Measurements from ENCODE around the gene IPO9. TPM values are rescaled to one million over a fixed set of nuclear protein-coding genes. Genes with fewer than 3 reads are reported as not detected.

IPO9 gene
- total and polyA plus RNA-seq, 2 of the 4 experiments (the other 2 are of a cell fraction), result 14.0 to 23.4 TPM

- H2AK5ac ChIP-seq (ENCODE audit: low read depth, low read length), result peak overlapping the region; percentile 15; the same call in 1 of the 2 replicates
- POLR2A ChIA-PET (ENCODE audit: unreplicated experiment), result no interaction called here
- TF ChIP-seq SMC3 (IDR thresholded peaks at IDR 0.05; ENCODE audit: low read depth, low read length) (no peak), USF2 (IDR thresholded peaks at IDR 0.05; ENCODE audit: low read depth, low read length) (no peak), RAD21 (IDR thresholded peaks at IDR 0.05; ENCODE audit: low read length) (no peak), FOS (IDR thresholded peaks at IDR 0.05; ENCODE audit: low read depth, low read length) (0 out of 2 replicates have a peak, but pooled peaks have one; percentile 14), RCOR1 (IDR thresholded peaks at IDR 0.05; ENCODE audit: insufficient replicate concordance, low read length) (no peak), NFE2L2 (IDR thresholded peaks at IDR 0.05; ENCODE audit: low read depth, low read length) (peak; percentile 55; the same call in 1 of the 2 replicates)
- H3K18ac ChIP-seq (ENCODE audit: low read depth, low read length), result no peak overlapping the region
- CTCF ChIA-PET, result interaction anchor here (0.6 kb wide), 1 partner anchor 10 kb away, joined by 4 read pairs; no protein-coding TSS in a partner anchor
- ATAC-seq (ENCODE audit: low read depth) (peak; percentile 10), DNase-seq (peak; percentile 56)
- no peaks in the 10 kb centered on the region; the same call in 1 of the 2 replicates for H4K20me1 ChIP-seq (ENCODE audit: insufficient read depth, low read length)
- dilution Hi-C loops (cut with HindIII; ENCODE audit: low sequenced_read_pairs, unreplicated experiment) (no loop called here), in situ Hi-C loops (cut with MboI; ENCODE audit: low sequenced_read_pairs) (no loop called here), intact Hi-C loops (cut with micrococcal nuclease) (loop anchor here (10.0 kb wide), 1 partner anchor 229 kb away; no protein-coding TSS in a partner anchor)
- WGBS, 2 experiments (ENCODE audit: extremely low coverage in 2 of 2, insufficient read length in 1 of 2), result no CpG with 5 or more reads among the region's 6 CpGs
- no peak overlapping the region for H2AFZ ChIP-seq (replicated peaks; ENCODE audit: low read length, poor library complexity)
- 0 out of 2 replicates have a peak overlapping the region, but pooled peaks have one; percentile 2 for H2BK20ac ChIP-seq (ENCODE audit: low read depth, low read length)
- H2BK120ac ChIP-seq (ENCODE audit: low read depth, low read length), result no peak overlapping the region
- BruUV-seq (replicated peaks), result no TSS peak
- no peaks in the 10 kb centered on the region for H3K9me3 ChIP-seq (ENCODE audit: control insufficient read depth, insufficient read depth, low read length)
- peaks cover 34% of the 10 kb centered on the region for H3K9me1 ChIP-seq (ENCODE audit: insufficient read depth, low read length)
- no peak overlapping the region for H3K23ac ChIP-seq (ENCODE audit: low read depth, low read length)
- H3K56ac ChIP-seq (ENCODE audit: extremely low read depth, insufficient read depth, low read length), result no peak overlapping the region
- no peak overlapping the region for H3K9ac ChIP-seq (ENCODE audit: low read depth, low read length)
- H2AK9ac ChIP-seq (replicated peaks; ENCODE audit: low read depth, low read length, poor library complexity), result peak overlapping the region; percentile 75
- H2BK5ac ChIP-seq (ENCODE audit: low read depth, low read length, poor library complexity, severe bottlenecking), result no peak overlapping the region
- H4K91ac ChIP-seq (ENCODE audit: insufficient read depth, low read depth, low read length), result no peak overlapping the region; the same call in 1 of the 2 replicates
- H3K27ac ChIP-seq (ENCODE audit: insufficient read depth, low read length), result no peak overlapping the region
- no peak overlapping the region; the same call in 1 of the 2 replicates for H4K5ac ChIP-seq (ENCODE audit: low read depth, low read length)
- peaks cover 3 to 19% of the 10 kb centered on the region in 2 experiments; a peak in 3 of 4 replicates for H3K79me1 ChIP-seq (ENCODE audit: low read depth in 1 of 2, low read length in 2 of 2)
- H2BK15ac ChIP-seq (ENCODE audit: low read depth, low read length), result no peak overlapping the region
- H3K14ac ChIP-seq (replicated peaks; ENCODE audit: low read depth, low read length), result no peak overlapping the region
- H3K4ac ChIP-seq (ENCODE audit: low read depth, low read length), result peak overlapping the region; percentile 39
- H3K4me3 ChIP-seq (ENCODE audit: insufficient read depth, low read depth, low read length), result no peak overlapping the region
- H3K36me3 ChIP-seq (ENCODE audit: control insufficient read depth, insufficient read depth, low read length), result no peaks in the 10 kb centered on the region
- no peak overlapping the region for H3K4me2 ChIP-seq (ENCODE audit: low read depth, low read length)
- no peaks in the 10 kb centered on the region for H3K27me3 ChIP-seq (ENCODE audit: control insufficient read depth, insufficient read depth, low read length)
- H4K8ac ChIP-seq (ENCODE audit: low read depth in 2 of 2, low read length in 2 of 2), result peak overlapping the region in 1 of 2 experiments; percentile 44; a peak in 1 of 4 replicates
- peaks cover 30% of the 10 kb centered on the region for H3K4me1 ChIP-seq (ENCODE audit: control insufficient read depth, insufficient read depth, low read length)
These were observed 56.6 kb downstream of the IPO9 start for GRCh38 chr1:201885531-201886075.
